Activated CD4-positive, alpha-beta T cell treated with anti-CD3 and anti-CD28 coated beads, Interleukin-2, amount 10 ng/mL, durations not matched to agents 7 days and 5 days (primary cell): ENCODE results near the gene GABBR2. TPM values are rescaled to one million over a fixed set of nuclear protein-coding genes. Genes with fewer than 3 reads are reported as not detected.

Source experiments
- CTCF ChIA-PET: fragments of 350-600 bp; sonication (Branson Sonifier 250); formaldehyde crosslinking; loops from one replicate; lab custom pipeline; 2021; ENCODE audit warnings: antibody characterized with exemption; lab: Charles Lee
- POLR2A ChIA-PET: fragments of 350-600 bp; sonication (Branson Sonifier 250); formaldehyde crosslinking; loops from one replicate; lab custom pipeline; 2021; ENCODE audit warnings: antibody characterized with exemption; lab: Charles Lee
- DNase-seq: peaks from one replicate; pipeline ENCODE4 v3.0.0-alpha.2; 2020
- H3K27ac Mint-ChIP-seq: one replicate; pipeline ENCODE4 v1.8.0; 2021; ENCODE audit warnings: mild to moderate bottlenecking, moderate library complexity, mixed read lengths
- H3K27me3 Mint-ChIP-seq: one replicate; pipeline ENCODE4 v1.8.0; 2021; ENCODE audit warnings: mixed read lengths
- H3K36me3 Mint-ChIP-seq: one replicate; pipeline ENCODE4 v1.8.0; 2021; ENCODE audit warnings: low read depth, mixed read lengths
- H3K4me1 Mint-ChIP-seq: one replicate; pipeline ENCODE4 v1.8.0; 2021; ENCODE audit warnings: mixed read lengths
- H3K4me3 Mint-ChIP-seq: one replicate; pipeline ENCODE4 v1.8.0; 2021; ENCODE audit warnings: mild to moderate bottlenecking, moderate library complexity, mixed read lengths
- H3K9me3 Mint-ChIP-seq: one replicate; pipeline ENCODE4 v1.8.0; 2021; ENCODE audit warnings: mixed read lengths
- total RNA-seq, 2 experiments: library from RNA; stranded (reverse); gene quantifications; one replicate each; pipeline ENCODE4 v1.2.3, GENCODE V29; 2021

The GABBR2 gene
- total RNA-seq, 2 experiments from 2014 or later: not detected

DNA sequence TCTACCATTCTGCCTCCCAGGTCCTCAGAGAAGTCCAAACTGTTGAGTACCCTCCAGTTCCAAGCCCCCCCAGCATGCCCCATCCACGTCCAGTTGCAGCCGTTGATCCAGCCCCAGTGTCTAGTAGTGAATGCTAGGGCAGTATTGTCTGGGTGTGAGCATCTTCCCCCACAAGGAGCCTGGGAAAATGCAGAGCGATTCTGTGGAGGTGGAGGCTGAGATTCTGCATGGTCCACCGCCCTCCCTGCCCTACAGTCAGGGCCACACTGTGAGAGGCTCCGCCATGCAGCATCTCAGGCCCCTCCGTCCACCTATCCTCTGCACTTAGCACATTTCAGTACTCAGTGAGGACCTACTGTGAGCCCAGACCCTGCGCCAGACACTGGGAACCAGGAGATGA lies 135.9 kb downstream of the GABBR2 start:
- Mint-ChIP-seq H3K9me3 (no peaks in the 10 kb centered on the region), H3K36me3 (no peaks in the 10 kb centered on the region), H3K4me3 (no peak overlapping the region), H3K27ac (no peak overlapping the region), H3K4me1 (peaks cover 21% of the 10 kb centered on the region), H3K27me3 (peaks cover 37% of the 10 kb centered on the region)
- DNase-seq: no peak
- CTCF ChIA-PET: interaction anchor here (0.6 kb wide), 1 partner anchor 163 kb away, joined by 3 read pairs; no protein-coding TSS in a partner anchor
- POLR2A ChIA-PET: no interaction called here

- peak; percentile 1 for DNase-seq
- no peaks in the 10 kb centered on the region for H3K9me3 Mint-ChIP-seq
- peaks cover 30% of the 10 kb centered on the region for H3K27me3 Mint-ChIP-seq
- H3K4me3 Mint-ChIP-seq: no peak overlapping the region
- H3K4me1 Mint-ChIP-seq: peaks cover 21% of the 10 kb centered on the region
- no peaks in the 10 kb centered on the region for H3K36me3 Mint-ChIP-seq
- ChIA-PET CTCF (no interaction called here), POLR2A (no interaction called here)
- H3K27ac Mint-ChIP-seq: no peak overlapping the region
Observed at GRCh38 chr9:98572054-98572627, 136.6 kb downstream of the GABBR2 start.

DNA sequence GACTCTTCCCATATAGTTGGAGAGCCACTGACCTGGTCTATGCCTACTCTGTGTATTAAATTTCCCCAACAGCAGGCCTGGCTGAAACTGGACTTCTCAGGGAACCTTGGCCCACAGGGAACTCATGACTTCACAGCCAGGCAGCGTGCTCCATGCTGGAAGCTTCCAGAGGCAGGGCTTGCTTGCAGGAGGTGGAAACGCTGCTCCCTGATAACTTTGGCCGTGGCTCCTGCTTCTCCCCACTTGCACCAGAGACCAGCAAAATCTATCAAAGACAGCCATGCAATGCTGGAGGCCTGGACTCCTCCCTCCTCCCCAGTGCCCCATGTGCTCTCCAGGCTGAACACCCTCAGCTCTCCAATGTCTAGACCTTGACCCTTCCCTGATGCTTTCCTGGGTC lies 137.1 kb downstream of the GABBR2 start:
- Mint-ChIP-seq H3K27ac (no peak overlapping the region), H3K4me1 (peaks cover 17% of the 10 kb centered on the region), H3K4me3 (no peak overlapping the region), H3K36me3 (no peaks in the 10 kb centered on the region), H3K9me3 (no peaks in the 10 kb centered on the region), H3K27me3 (peaks cover 26% of the 10 kb centered on the region)
- CTCF ChIA-PET: no interaction called here
- DNase-seq: peak; percentile 3
- POLR2A ChIA-PET: no interaction called here

DNA sequence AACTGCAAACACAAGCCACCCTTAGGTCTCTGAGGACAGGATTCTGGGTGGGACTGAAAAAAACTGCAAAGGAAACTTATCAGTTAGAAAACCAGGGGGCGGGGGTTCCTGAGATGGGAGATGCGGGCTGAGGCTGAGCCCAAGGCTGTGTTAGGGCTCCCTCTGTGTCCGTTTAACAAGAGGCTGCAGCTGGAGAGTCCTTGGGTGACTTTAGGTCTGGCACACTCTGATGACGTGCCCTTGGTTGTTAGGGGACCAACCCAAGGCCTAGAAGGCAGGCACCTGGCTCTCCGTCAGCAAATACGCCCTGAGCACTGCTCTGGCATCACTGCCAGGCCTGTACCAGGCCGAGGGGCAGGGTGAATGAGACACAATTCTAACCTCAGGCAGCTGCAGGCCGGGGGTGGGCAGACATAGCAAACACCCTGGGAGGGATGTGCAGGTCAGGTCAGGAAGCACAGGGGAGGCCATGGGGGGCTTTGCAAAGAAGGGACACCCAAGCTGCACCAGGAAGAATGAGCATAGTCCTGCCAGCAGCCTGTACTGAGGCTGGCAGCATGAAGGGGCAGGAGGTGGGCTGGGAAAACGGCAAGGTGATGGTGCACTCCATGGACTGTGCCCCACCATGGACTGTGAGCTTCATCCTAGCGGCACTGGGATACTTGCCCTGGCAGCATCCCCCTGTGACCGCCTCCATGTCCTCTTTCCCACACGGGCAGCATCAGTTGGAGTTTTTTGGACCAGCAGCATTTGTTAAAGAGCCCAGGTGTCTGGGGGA lies 137.9 kb downstream of the GABBR2 start:
- H3K36me3 Mint-ChIP-seq: no peaks in the 10 kb centered on the region
- CTCF ChIA-PET: no interaction called here
- no peak overlapping the region for H3K4me3 Mint-ChIP-seq
- DNase-seq: peak; percentile 2
- peaks cover 20% of the 10 kb centered on the region for H3K27me3 Mint-ChIP-seq
- H3K9me3 Mint-ChIP-seq: no peaks in the 10 kb centered on the region
- POLR2A ChIA-PET: no interaction called here
- peaks cover 10% of the 10 kb centered on the region for H3K4me1 Mint-ChIP-seq
- H3K27ac Mint-ChIP-seq: no peak overlapping the region

DNA sequence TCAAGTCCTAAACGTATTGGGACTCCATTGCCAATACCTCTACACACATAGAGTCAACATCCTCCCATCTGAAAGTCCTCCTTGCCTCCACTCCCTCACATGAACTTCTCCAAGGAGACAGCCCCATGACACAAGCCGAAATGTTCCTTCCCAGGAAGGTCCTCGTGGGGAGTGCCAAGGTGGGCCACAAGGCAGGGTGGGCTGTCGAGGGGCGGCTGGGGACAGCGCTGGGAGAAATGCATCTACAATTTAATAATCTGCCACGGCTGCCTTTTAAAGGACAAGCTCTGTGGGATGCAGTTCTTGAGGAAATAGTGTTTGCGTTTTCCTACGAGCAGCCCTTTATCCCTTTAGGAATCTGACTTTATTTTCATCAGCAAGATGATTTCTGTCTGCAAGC lies 138.7 kb downstream of the GABBR2 start:
- CTCF ChIA-PET: no interaction called here
- no peaks in the 10 kb centered on the region for H3K9me3 Mint-ChIP-seq
- no peak overlapping the region for H3K27ac Mint-ChIP-seq
- POLR2A ChIA-PET: no interaction called here
- H3K36me3 Mint-ChIP-seq: no peaks in the 10 kb centered on the region
- DNase-seq: peak; percentile 3
- H3K4me3 Mint-ChIP-seq: no peak overlapping the region
- H3K4me1 Mint-ChIP-seq: peaks cover 2% of the 10 kb centered on the region
- peaks cover 15% of the 10 kb centered on the region for H3K27me3 Mint-ChIP-seq

GRCh38 chr9:98569491-98569890 lies 139.2 kb downstream of the GABBR2 start:
- no peak for DNase-seq
- Mint-ChIP-seq H3K4me1 (no peaks in the 10 kb centered on the region), H3K9me3 (no peaks in the 10 kb centered on the region), H3K27ac (no peak overlapping the region), H3K27me3 (peaks cover 14% of the 10 kb centered on the region), H3K36me3 (no peaks in the 10 kb centered on the region), H3K4me3 (no peak overlapping the region)
- POLR2A ChIA-PET: no interaction called here
- CTCF ChIA-PET: no interaction called here

- no peak overlapping the region for H3K27ac Mint-ChIP-seq
- POLR2A ChIA-PET: no interaction called here
- H3K9me3 Mint-ChIP-seq: no peaks in the 10 kb centered on the region
- H3K27me3 Mint-ChIP-seq: peaks cover 12% of the 10 kb centered on the region
- CTCF ChIA-PET: no interaction called here
- no peaks in the 10 kb centered on the region for H3K4me1 Mint-ChIP-seq
- H3K4me3 Mint-ChIP-seq: no peak overlapping the region
- DNase-seq: no peak
- H3K36me3 Mint-ChIP-seq: no peaks in the 10 kb centered on the region
Observed at GRCh38 chr9:98568909-98569469, 139.7 kb downstream of the GABBR2 start.

- POLR2A ChIA-PET: no interaction called here
Observed at GRCh38 chr9:98568234-98568908, 140.4 kb downstream of the GABBR2 start.

GRCh38 chr9:98567540-98568233 lies 141.0 kb downstream of the GABBR2 start:
- no peaks in the 10 kb centered on the region for H3K9me3 Mint-ChIP-seq
- no peak overlapping the region for H3K4me3 Mint-ChIP-seq
- no peaks in the 10 kb centered on the region for H3K4me1 Mint-ChIP-seq
- no peaks in the 10 kb centered on the region for H3K36me3 Mint-ChIP-seq
- CTCF ChIA-PET: no interaction called here
- no peak overlapping the region for H3K27ac Mint-ChIP-seq
- POLR2A ChIA-PET: no interaction called here
- peaks cover 5% of the 10 kb centered on the region for H3K27me3 Mint-ChIP-seq
- DNase-seq: no peak

More at GRCh38 chr9:98568234-98568908, 140.4 kb downstream of the GABBR2 start:
- Mint-ChIP-seq H3K4me1 (no peaks in the 10 kb centered on the region), H3K9me3 (no peaks in the 10 kb centered on the region), H3K4me3 (no peak overlapping the region), H3K27me3 (peaks cover 8% of the 10 kb centered on the region), H3K36me3 (no peaks in the 10 kb centered on the region), H3K27ac (no peak overlapping the region)
- no peak for DNase-seq
- CTCF ChIA-PET: no interaction called here

- Mint-ChIP-seq H3K4me1 (no peaks in the 10 kb centered on the region), H3K4me3 (no peak overlapping the region), H3K27me3 (peaks cover 2% of the 10 kb centered on the region), H3K9me3 (no peaks in the 10 kb centered on the region), H3K27ac (no peak overlapping the region), H3K36me3 (no peaks in the 10 kb centered on the region)
- POLR2A ChIA-PET: no interaction called here
- DNase-seq: no peak
- CTCF ChIA-PET: no interaction called here
Observed at GRCh38 chr9:98565152-98566135, 143.3 kb downstream of the GABBR2 start.

GRCh38 chr9:98564714-98565113 lies 144.0 kb downstream of the GABBR2 start:
- Mint-ChIP-seq H3K27me3 (peaks cover 5% of the 10 kb centered on the region), H3K36me3 (no peaks in the 10 kb centered on the region), H3K4me1 (no peaks in the 10 kb centered on the region), H3K4me3 (no peak overlapping the region), H3K9me3 (no peaks in the 10 kb centered on the region), H3K27ac (no peak overlapping the region)
- no peak for DNase-seq
- POLR2A ChIA-PET: no interaction called here
- CTCF ChIA-PET: no interaction called here

DNA sequence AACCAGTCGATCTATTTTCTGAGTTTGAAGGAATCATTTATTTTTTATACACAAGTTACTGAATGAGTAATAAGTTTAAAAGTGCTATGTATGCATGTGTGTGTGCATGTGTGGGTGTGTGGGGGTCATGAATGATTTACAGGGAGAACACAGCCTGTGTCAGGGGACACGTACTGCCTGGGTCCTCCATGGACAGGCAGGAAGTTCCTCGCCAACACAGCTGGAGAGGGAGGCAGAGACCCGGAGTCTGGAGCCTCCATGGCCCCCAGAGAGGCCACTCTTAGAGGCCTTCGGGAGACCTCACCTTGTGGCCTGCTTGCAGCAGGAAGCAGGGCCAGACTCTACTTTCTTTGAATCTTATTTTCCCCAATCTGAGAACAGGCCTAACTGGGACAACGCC lies 144.7 kb downstream of the GABBR2 start:
- Mint-ChIP-seq H3K4me1 (no peaks in the 10 kb centered on the region), H3K9me3 (no peaks in the 10 kb centered on the region), H3K27me3 (peaks cover 5% of the 10 kb centered on the region), H3K36me3 (no peaks in the 10 kb centered on the region), H3K4me3 (no peak overlapping the region), H3K27ac (no peak overlapping the region)
- no peak for DNase-seq
- ChIA-PET POLR2A (no interaction called here), CTCF (no interaction called here)
